Activated T-helper 1 cell treated with anti-CD3 and anti-CD28 coated beads, Interleukin-12 subunit alpha, Interleukin-12 subunit beta, Interleukin-2, Interleukin-4 antibody, amounts not matched to agents 30 ng/mL and 10 ng/mL and 1 ng/mL, durations not matched to agents 14 hours and 24 hours and 36 hours (primary cell): ENCODE data around the gene DHCR24. TPM values are rescaled to one million over a fixed set of nuclear protein-coding genes. Genes with fewer than 3 reads are reported as not detected.
"Not testable (repeated sequence)": the region's sequence is repeated elsewhere in the genome, so short reads cannot be mapped to it uniquely, and the experiment has no call there.

ENCODE experiments used
- DNase-seq: peaks from one replicate; pipeline ENCODE4 v3.0.0; 2021; ENCODE audit warnings: low spot score
- H3K27ac Mint-ChIP-seq: one replicate; pipeline ENCODE4 v1.8.0; 2021; ENCODE audit warnings: mild to moderate bottlenecking, mixed read lengths
- H3K27me3 Mint-ChIP-seq: one replicate; pipeline ENCODE4 v1.8.0; 2022; ENCODE audit warnings: mild to moderate bottlenecking, moderate library complexity, mixed read lengths; ENCODE audit not compliant: insufficient read depth
- H3K36me3 Mint-ChIP-seq: one replicate; pipeline ENCODE4 v1.8.0; 2021; ENCODE audit warnings: low read depth, mixed read lengths
- H3K4me1 Mint-ChIP-seq: one replicate; pipeline ENCODE4 v1.8.0; 2021; ENCODE audit warnings: low read depth, mixed read lengths
- H3K4me3 Mint-ChIP-seq: one replicate; pipeline ENCODE4 v1.8.0; 2021; ENCODE audit warnings: mild to moderate bottlenecking, moderate library complexity, mixed read lengths
- H3K9me3 Mint-ChIP-seq: one replicate; pipeline ENCODE4 v1.8.0; 2021; ENCODE audit warnings: mixed read lengths
- intact Hi-C: fragments of 100-400 bp; cut with micrococcal nuclease; formaldehyde crosslinking; loops from one replicate; pipeline ENCODE4 v1.15.1; 2024
- total RNA-seq: library from RNA; stranded (reverse); gene quantifications from 2 replicates; pipeline ENCODE4 v1.2.3, GENCODE V29; 2022

Gene DHCR24
- total RNA-seq, 1 donor from 2014 or later = 211 TPM

GRCh38 chr1:54884768-54885167, 2.2 kb downstream of the DHCR24 start:
- no peak for DNase-seq
- intact Hi-C loops = loop anchor here (5.0 to 10.0 kb wide), 2 partner anchors 480 to 682 kb away; partner anchors contain the start of genes CYB5RL, MRPL37 and SSBP3
- Mint-ChIP-seq H3K27me3 (peaks cover under 1% of the 10 kb centered on the region), H3K4me1 (peaks cover 69% of the 10 kb centered on the region), H3K36me3 (peaks cover 48% of the 10 kb centered on the region), H3K9me3 (no peaks in the 10 kb centered on the region), H3K27ac (peak overlapping the region; percentile 10), H3K4me3 (peak overlapping the region; percentile 96)

DNA sequence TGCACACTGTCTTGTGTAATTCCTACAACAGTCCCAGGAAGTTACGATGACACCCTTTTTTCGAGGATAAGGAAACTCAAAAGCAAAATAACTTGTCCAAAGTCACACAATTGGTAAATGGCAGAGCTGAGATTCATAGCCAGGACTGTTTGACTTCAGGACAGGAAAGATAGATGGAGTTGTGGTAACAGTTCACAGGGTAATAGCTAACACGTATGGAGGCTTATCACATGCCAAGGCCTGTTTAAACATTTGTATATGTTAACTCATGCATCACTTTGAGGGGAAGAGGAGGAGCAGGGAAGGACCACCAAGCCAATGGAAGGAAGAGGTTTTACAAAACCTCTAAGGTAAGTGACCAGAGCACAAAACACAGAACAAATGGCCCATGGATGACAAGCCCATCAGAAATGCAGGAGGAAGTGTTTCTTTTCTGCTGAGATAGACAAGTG, 2.8 kb downstream of the DHCR24 start:
- no peak for DNase-seq
- H3K4me3 Mint-ChIP-seq = peak overlapping the region; percentile 96
- no peaks in the 10 kb centered on the region for H3K27me3 Mint-ChIP-seq
- H3K36me3 Mint-ChIP-seq = peaks cover 51% of the 10 kb centered on the region
- peak overlapping the region; percentile 10 for H3K27ac Mint-ChIP-seq
- H3K9me3 Mint-ChIP-seq = no peaks in the 10 kb centered on the region
- intact Hi-C loops = loop anchor here (10.0 kb wide), 1 partner anchor 479 kb away; the partner anchor contains the start of gene SSBP3
- H3K4me1 Mint-ChIP-seq = peaks cover 74% of the 10 kb centered on the region

DNA sequence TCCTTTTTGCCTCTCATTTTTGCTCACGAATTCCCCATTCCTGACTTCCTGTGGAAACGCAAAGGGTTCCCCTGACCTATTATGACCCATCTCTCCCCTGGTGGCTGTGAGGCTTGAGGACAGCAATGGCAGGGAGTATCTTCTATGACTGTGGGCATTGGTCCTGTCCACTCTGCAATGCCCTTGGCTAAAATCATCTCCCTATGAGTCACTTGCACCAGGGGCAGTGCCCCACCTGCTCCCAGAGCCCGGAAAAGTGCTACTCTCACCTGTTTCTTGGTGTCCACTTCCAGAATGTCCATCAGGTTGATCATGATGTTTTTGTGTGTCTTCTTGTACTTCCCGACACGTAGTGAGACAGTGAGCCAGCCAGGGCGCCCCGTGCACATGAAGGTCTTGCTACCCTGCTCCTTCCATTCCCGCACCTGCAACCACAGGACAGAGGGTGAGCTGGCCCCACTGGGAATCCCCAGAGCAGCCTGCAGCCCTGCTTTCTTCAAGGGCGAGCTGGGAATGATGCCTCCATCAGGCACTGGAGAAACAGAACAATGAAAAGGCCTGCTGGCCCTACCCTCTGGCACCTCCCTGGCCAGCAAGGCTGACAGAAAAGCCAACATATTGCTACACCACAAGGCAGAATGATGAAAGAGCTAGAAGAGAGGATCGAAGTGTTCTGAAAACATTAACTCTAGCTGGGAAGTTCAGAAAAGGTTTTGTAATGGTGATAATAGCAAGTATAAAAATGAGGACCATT, 3.5 kb downstream of the DHCR24 start:
- Mint-ChIP-seq H3K36me3 (peaks cover 54% of the 10 kb centered on the region), H3K27me3 (no peaks in the 10 kb centered on the region), H3K27ac (no peak overlapping the region), H3K4me3 (peak overlapping the region; percentile 96), H3K4me1 (peaks cover 77% of the 10 kb centered on the region), H3K9me3 (no peaks in the 10 kb centered on the region)
- DNase-seq = no peak
- intact Hi-C loops = loop anchor here (10.0 kb wide), 1 partner anchor 479 kb away; the partner anchor contains the start of gene SSBP3

DNA sequence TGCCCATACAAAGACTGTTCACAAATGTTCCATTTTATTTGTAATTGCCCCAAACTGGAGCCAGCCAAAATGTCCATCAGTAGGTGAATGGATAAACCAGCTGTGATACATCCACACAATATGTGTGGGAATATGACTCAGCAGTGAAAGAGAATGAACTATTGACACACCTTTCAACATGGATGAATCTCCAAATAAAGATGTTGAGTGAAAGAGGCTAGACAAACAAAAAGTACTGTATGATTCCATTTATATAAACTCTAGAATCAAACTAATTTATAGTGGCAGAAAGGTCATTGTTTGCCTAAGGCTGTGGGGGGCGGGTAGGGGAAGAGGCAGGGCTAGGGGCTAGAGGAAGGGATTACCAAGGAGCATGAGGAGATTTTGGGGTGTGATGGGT, 4.5 kb downstream of the DHCR24 start:
- no peak for DNase-seq
- no peak overlapping the region for H3K27ac Mint-ChIP-seq
- intact Hi-C loops = loop anchor here (10.0 kb wide), 1 partner anchor 478 kb away; the partner anchor contains the start of gene SSBP3
- H3K4me3 Mint-ChIP-seq = no peak overlapping the region
- H3K9me3 Mint-ChIP-seq = no peaks in the 10 kb centered on the region
- H3K4me1 Mint-ChIP-seq = peaks cover 69% of the 10 kb centered on the region
- H3K27me3 Mint-ChIP-seq = no peaks in the 10 kb centered on the region
- H3K36me3 Mint-ChIP-seq = peaks cover 57% of the 10 kb centered on the region

DNA sequence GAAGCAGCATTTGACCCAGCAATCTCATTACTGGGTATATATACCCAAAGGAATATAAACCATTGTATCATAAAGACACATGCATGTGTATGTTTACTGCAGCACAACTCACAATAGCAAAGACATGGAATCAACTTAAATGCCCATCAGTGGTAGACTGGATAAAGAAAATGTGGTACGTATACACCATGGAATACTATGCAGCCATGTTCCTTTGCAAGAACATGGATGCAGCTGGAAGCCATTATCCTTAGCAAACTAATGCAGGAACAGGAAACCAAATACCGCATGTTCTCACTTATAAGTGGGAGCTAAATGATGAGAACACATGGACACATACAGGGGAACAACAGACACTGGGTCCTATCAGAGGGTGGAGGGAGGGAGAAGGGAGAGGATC, 5.4 kb downstream of the DHCR24 start:
- H3K4me1 Mint-ChIP-seq = peaks cover 70% of the 10 kb centered on the region
- H3K36me3 Mint-ChIP-seq = peaks cover 61% of the 10 kb centered on the region
- intact Hi-C loops = loop anchor here (10.0 kb wide), 1 partner anchor 477 kb away; the partner anchor contains the start of gene SSBP3
- not testable (repeated sequence) for H3K27ac Mint-ChIP-seq, H3K4me3 Mint-ChIP-seq, H3K27me3 Mint-ChIP-seq, DNase-seq, H3K9me3 Mint-ChIP-seq

GRCh38 chr1:54879872-54880271, 7.1 kb downstream of the DHCR24 start:
- Mint-ChIP-seq H3K4me3 (no peak overlapping the region), H3K27me3 (no peaks in the 10 kb centered on the region), H3K9me3 (no peaks in the 10 kb centered on the region), H3K4me1 (peaks cover 55% of the 10 kb centered on the region), H3K36me3 (peaks cover 64% of the 10 kb centered on the region), H3K27ac (no peak overlapping the region)
- intact Hi-C loops = loop anchor here (10.0 kb wide), 1 partner anchor 475 kb away; the partner anchor contains the start of gene SSBP3
- DNase-seq = no peak

- H3K36me3 Mint-ChIP-seq = peaks cover 54% of the 10 kb centered on the region
- no peak overlapping the region for H3K27ac Mint-ChIP-seq
- DNase-seq = no peak
These were observed 10.2 kb downstream of the DHCR24 start for GRCh38 chr1:54876814-54877213.

GRCh38 chr1:54875000-54875399, 12.0 kb downstream of the DHCR24 start:
- H3K27ac Mint-ChIP-seq = no peak overlapping the region
- H3K9me3 Mint-ChIP-seq = no peaks in the 10 kb centered on the region
- H3K4me1 Mint-ChIP-seq = peaks cover 16% of the 10 kb centered on the region
- H3K36me3 Mint-ChIP-seq = peaks cover 51% of the 10 kb centered on the region
- no peak for DNase-seq
- intact Hi-C loops = no loop called here
- H3K27me3 Mint-ChIP-seq = no peaks in the 10 kb centered on the region
- H3K4me3 Mint-ChIP-seq = no peak overlapping the region

More at GRCh38 chr1:54876814-54877213, 10.2 kb downstream of the DHCR24 start:
- Mint-ChIP-seq H3K9me3 (no peaks in the 10 kb centered on the region), H3K27me3 (no peaks in the 10 kb centered on the region), H3K4me1 (peaks cover 25% of the 10 kb centered on the region), H3K4me3 (no peak overlapping the region)
- intact Hi-C loops = no loop called here

DNA sequence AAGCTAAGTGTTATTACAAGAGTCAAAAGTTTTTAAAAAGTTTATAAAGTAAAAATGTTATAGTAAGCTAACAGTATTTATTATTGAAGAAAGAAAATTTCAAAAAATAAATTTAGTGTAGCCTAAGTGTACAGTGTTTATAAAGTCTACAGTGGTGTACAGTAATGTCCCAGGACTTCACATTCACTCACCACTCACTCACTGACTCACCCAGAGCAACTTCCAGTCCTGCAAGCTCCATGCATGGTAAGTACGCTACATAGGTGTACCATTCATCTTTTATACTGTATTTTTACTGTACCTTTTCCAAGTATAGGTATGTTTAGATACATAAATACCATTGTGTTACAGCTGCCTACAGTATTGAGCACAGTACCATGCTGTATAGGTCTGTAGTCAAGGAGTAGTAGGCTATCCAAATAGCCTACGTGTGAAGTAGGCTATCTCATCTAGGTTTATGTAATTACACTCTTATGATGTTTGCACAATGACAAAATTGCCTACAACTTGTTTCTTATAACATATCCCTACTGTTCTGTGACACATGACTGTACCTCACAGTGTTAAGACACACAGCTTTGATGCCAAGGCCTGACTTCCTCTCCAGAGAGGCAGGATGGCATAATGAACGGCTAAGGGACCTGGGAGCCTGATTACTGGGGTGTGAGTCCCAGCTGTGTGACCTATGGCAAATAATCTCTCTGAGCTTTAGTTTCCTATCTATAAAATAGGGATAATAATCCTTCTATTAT, 12.7 kb downstream of the DHCR24 start:
- no peak for DNase-seq
- Mint-ChIP-seq H3K4me1 (peaks cover 9% of the 10 kb centered on the region), H3K27me3 (no peaks in the 10 kb centered on the region), H3K36me3 (peaks cover 46% of the 10 kb centered on the region), H3K27ac (no peak overlapping the region), H3K9me3 (no peaks in the 10 kb centered on the region), H3K4me3 (no peak overlapping the region)
- intact Hi-C loops = no loop called here

DNA sequence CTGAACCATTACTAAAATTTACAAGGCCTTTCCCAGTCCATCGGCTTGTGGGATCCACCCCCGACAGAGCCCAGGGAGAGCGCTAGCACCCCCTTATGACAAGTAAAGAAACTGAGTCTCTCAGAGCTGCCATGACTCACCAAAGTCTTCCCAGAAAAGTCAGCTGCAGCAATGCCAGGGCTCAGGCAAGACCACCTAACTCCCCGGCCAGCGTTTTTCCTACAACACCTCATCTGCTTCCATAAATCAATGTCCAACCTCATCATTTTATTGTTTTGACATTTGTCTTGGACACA, 15.0 kb downstream of the DHCR24 start:
- no peak overlapping the region for H3K4me3 Mint-ChIP-seq
- peaks cover 46% of the 10 kb centered on the region for H3K36me3 Mint-ChIP-seq
- H3K9me3 Mint-ChIP-seq = no peaks in the 10 kb centered on the region
- DNase-seq = no peak
- no peak overlapping the region for H3K27ac Mint-ChIP-seq
- no peaks in the 10 kb centered on the region for H3K27me3 Mint-ChIP-seq
- intact Hi-C loops = no loop called here
- peaks cover 5% of the 10 kb centered on the region for H3K4me1 Mint-ChIP-seq

DNA sequence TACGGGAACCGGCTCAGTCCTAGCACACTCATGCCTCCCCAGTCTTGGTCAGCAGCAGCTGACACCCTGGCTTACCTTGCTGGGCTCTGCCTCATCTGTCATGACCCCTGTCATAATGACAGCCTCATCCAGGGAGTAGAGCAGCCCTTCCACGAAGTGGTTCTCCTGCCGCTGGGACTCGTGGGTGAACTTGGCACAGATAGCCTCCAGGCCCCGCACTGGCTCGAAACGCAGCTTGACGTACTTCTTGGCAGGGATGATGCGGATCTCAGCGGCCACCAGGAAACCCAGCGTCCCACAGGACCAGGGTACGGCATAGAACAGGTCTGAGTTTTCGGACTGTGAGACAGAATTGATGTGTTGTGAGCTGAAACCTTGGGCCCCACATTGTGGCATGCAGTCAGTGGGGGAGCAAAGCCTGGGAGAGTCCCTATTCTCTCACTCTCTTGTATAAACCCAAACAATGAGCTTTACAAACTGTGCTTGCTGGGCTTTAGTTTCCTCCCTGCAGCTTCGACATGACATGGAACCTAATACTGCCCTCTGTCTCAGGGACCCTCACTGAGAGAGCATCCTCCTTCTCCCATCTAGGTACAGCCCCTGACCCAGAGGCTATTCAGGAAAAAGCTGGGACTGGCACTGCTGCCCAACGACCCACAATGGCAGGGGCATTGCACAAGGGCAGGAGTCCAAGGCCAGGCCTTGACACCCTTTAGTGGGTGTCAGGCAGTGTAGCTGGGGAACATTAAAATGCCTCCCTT, 15.5 kb downstream of the DHCR24 start:
- Mint-ChIP-seq H3K4me3 (no peak overlapping the region), H3K9me3 (no peaks in the 10 kb centered on the region), H3K27me3 (no peaks in the 10 kb centered on the region), H3K27ac (no peak overlapping the region), H3K36me3 (peaks cover 41% of the 10 kb centered on the region), H3K4me1 (peaks cover under 1% of the 10 kb centered on the region)
- intact Hi-C loops = no loop called here
- DNase-seq = no peak

GRCh38 chr1:54870869-54871268, 16.1 kb downstream of the DHCR24 start:
- H3K4me1 Mint-ChIP-seq = no peaks in the 10 kb centered on the region
- peaks cover 42% of the 10 kb centered on the region for H3K36me3 Mint-ChIP-seq
- no peak overlapping the region for H3K4me3 Mint-ChIP-seq
- H3K27ac Mint-ChIP-seq = no peak overlapping the region
- H3K9me3 Mint-ChIP-seq = no peaks in the 10 kb centered on the region
- no peak for DNase-seq
- intact Hi-C loops = no loop called here
- no peaks in the 10 kb centered on the region for H3K27me3 Mint-ChIP-seq
